HEK293 (cell line): ENCODE results near the gene PPP4R1.

Source experiments
- KLF16 ChIP-seq: fragments of 450-650 bp; formaldehyde crosslinking; IDR thresholded peaks from 2 replicates; pipeline ENCODE4 v1.5.1; 2017; ENCODE audit warnings: missing biosample characterization, missing genetic modification characterization
- SP2 ChIP-seq: fragments of 450-650 bp; formaldehyde crosslinking; IDR thresholded peaks from 2 replicates; pipeline ENCODE4 v1.5.1; 2016; ENCODE audit warnings: missing biosample characterization, missing genetic modification characterization
- ZNF121 ChIP-seq: fragments of 450-650 bp; formaldehyde crosslinking; IDR thresholded peaks from 2 replicates; pipeline ENCODE4 v1.5.1; 2016; ENCODE audit warnings: missing biosample characterization, missing genetic modification characterization
- ZNF510 ChIP-seq: fragments of 450-650 bp; formaldehyde crosslinking; IDR thresholded peaks from 2 replicates; pipeline ENCODE4 v1.5.1; 2018; ENCODE audit warnings: mild to moderate bottlenecking, missing genetic modification characterization, missing biosample characterization; ENCODE audit not compliant: insufficient replicate concordance
- TF ChIP-seq, protein P1 (sequence below): fragments of 450-650 bp; formaldehyde crosslinking; IDR thresholded peaks from 2 replicates; pipeline ENCODE4 v1.5.1; 2016; ENCODE audit warnings: missing biosample characterization, missing genetic modification characterization
- TF ChIP-seq, protein P2 (sequence below): fragments of 450-650 bp; formaldehyde crosslinking; IDR thresholded peaks from 2 replicates; pipeline ENCODE4 v1.5.1; 2016; ENCODE audit warnings: missing biosample characterization, missing genetic modification characterization
- TF ChIP-seq, protein P3 (sequence below): fragments of 450-650 bp; formaldehyde crosslinking; IDR thresholded peaks from 2 replicates; pipeline ENCODE4 v1.5.1; 2016; ENCODE audit warnings: missing biosample characterization, missing genetic modification characterization

DNA sequence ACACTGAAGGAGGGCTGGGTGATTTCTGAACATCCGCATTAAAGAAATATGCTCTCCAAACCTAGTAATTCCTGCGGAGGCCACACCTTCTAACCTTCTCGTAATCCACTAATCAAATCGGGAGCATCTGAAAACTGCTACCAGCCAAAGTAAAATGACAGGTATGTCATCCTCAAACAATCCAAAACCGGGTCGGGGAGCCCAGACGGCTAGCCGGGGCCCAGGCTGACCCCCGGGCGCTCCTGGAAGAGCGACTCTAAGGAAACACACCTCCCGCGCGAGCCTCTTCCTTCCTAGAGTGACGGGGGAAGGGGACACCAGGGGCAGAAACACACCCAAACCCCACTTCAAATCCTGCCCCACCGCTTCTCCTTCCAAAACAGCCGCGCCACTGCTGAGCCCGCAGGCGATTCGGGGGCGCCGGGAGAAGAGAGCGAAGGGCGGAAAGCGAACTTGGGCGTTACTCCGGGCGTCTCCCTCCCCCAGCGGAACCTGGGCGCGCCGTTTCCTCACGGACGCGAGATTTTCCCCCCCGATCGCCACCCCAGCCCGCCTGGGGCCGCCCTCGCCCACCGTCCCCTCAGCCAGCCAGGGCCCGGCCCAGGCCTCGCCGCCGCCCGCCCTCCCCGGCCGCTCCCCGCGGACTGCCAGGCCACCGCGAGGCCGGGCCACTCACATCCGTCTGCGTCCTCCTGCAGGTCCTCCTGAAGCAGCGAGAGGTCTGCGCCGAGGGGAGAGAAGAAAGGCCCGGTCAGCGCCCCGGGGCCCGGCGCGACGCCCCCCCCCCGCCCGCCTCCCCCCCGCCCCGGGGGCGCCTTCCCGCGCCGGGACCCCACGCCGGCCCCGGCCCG is 584 bp downstream of the PPP4R1 start:
- TF ChIP-seq SP2 (tag by site-specific recombination) (peak; percentile 53), KLF16 (peak; percentile 42; the same call in 1 of the 2 replicates), ZNF510 (tag by site-specific recombination) (no peak), ZNF121 (no peak)
- TF ChIP-seq, protein P1, sequence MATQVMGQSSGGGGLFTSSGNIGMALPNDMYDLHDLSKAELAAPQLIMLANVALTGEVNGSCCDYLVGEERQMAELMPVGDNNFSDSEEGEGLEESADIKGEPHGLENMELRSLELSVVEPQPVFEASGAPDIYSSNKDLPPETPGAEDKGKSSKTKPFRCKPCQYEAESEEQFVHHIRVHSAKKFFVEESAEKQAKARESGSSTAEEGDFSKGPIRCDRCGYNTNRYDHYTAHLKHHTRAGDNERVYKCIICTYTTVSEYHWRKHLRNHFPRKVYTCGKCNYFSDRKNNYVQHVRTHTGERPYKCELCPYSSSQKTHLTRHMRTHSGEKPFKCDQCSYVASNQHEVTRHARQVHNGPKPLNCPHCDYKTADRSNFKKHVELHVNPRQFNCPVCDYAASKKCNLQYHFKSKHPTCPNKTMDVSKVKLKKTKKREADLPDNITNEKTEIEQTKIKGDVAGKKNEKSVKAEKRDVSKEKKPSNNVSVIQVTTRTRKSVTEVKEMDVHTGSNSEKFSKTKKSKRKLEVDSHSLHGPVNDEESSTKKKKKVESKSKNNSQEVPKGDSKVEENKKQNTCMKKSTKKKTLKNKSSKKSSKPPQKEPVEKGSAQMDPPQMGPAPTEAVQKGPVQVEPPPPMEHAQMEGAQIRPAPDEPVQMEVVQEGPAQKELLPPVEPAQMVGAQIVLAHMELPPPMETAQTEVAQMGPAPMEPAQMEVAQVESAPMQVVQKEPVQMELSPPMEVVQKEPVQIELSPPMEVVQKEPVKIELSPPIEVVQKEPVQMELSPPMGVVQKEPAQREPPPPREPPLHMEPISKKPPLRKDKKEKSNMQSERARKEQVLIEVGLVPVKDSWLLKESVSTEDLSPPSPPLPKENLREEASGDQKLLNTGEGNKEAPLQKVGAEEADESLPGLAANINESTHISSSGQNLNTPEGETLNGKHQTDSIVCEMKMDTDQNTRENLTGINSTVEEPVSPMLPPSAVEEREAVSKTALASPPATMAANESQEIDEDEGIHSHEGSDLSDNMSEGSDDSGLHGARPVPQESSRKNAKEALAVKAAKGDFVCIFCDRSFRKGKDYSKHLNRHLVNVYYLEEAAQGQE (tag by site-specific recombination), result no peak
- TF ChIP-seq, protein P2, sequence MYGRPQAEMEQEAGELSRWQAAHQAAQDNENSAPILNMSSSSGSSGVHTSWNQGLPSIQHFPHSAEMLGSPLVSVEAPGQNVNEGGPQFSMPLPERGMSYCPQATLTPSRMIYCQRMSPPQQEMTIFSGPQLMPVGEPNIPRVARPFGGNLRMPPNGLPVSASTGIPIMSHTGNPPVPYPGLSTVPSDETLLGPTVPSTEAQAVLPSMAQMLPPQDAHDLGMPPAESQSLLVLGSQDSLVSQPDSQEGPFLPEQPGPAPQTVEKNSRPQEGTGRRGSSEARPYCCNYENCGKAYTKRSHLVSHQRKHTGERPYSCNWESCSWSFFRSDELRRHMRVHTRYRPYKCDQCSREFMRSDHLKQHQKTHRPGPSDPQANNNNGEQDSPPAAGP (tag by site-specific recombination), result no peak
- TF ChIP-seq, protein P3, sequence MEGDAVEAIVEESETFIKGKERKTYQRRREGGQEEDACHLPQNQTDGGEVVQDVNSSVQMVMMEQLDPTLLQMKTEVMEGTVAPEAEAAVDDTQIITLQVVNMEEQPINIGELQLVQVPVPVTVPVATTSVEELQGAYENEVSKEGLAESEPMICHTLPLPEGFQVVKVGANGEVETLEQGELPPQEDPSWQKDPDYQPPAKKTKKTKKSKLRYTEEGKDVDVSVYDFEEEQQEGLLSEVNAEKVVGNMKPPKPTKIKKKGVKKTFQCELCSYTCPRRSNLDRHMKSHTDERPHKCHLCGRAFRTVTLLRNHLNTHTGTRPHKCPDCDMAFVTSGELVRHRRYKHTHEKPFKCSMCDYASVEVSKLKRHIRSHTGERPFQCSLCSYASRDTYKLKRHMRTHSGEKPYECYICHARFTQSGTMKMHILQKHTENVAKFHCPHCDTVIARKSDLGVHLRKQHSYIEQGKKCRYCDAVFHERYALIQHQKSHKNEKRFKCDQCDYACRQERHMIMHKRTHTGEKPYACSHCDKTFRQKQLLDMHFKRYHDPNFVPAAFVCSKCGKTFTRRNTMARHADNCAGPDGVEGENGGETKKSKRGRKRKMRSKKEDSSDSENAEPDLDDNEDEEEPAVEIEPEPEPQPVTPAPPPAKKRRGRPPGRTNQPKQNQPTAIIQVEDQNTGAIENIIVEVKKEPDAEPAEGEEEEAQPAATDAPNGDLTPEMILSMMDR (tag by site-specific recombination), result peak; percentile 41
